WTC11 (cell line): ENCODE data around the gene DNAH1.

Source experiments
- CREB1 ChIP-seq: sonication (generic); formaldehyde crosslinking; IDR thresholded peaks from 2 replicates; pipeline ENCODE4 v1.8.0; 2023; ENCODE audit warnings: mild to moderate bottlenecking, missing genetic modification reagents
- CREM ChIP-seq: sonication (generic); formaldehyde crosslinking; IDR thresholded peaks from 2 replicates; pipeline ENCODE4 v1.8.1; 2022; ENCODE audit warnings: mild to moderate bottlenecking, missing genetic modification reagents, moderate library complexity

GRCh38 chr3:52350981-52351761 is 35.1 kb downstream of the DNAH1 start:
- TF ChIP-seq CREM: no peak
- no peak for TF ChIP-seq CREB1 (CRISPR knock-in tag)
